ENCODE data around the gene CFAP20DC. TPM values are rescaled to one million over a fixed set of nuclear protein-coding genes. Genes with fewer than 3 reads are reported as not detected.

CFAP20DC gene
- total RNA-seq, 1 experiment from 2014 or later = 4.5 TPM

- Histone ChIP-seq H3K18ac (ENCODE audit: insufficient read length, low read depth, low read length) (no peak overlapping the region), H3K23me2 (ENCODE audit: insufficient read length, low read depth, low read length, poor library complexity, severe bottlenecking) (no peaks in the 10 kb centered on the region), H3K23ac (ENCODE audit: insufficient read length, low read depth, low read length) (no peak overlapping the region), H3T11ph (ENCODE audit: low read length) (no peak overlapping the region), H2AFZ (ENCODE audit: low read length) (no peak overlapping the region), H2BK120ac (ENCODE audit: low read depth, low read length, poor library complexity, severe bottlenecking) (no peak overlapping the region), H3K4me1 (ENCODE audit: insufficient read depth, low read length) (no peaks in the 10 kb centered on the region), H4K8ac (replicated peaks; ENCODE audit: insufficient read length, low read depth, low read length) (no peak overlapping the region), H3K79me2 (ENCODE audit: insufficient read depth, low read length) (no peaks in the 10 kb centered on the region), H2BK5ac (ENCODE audit: insufficient read length, low read length) (no peak overlapping the region), H3K4me2 (ENCODE audit: insufficient read depth, insufficient read length, low read length) (no peak overlapping the region), H3K9ac (ENCODE audit: extremely low read depth, insufficient read length, low read length) (no peak overlapping the region), H3K4ac (ENCODE audit: low read depth, low read length) (no peak overlapping the region), H3K27ac (ENCODE audit: insufficient read length, low read depth, low read length) (no peak overlapping the region), H2BK20ac (ENCODE audit: low read depth, low read length, poor library complexity, severe bottlenecking) (no peak overlapping the region), H4K91ac (ENCODE audit: insufficient read length, low read depth, low read length) (no peak overlapping the region), H3K79me1 (ENCODE audit: insufficient read depth, low read depth, low read length, poor library complexity, severe bottlenecking) (no peaks in the 10 kb centered on the region), H2BK15ac (ENCODE audit: low read depth, low read length) (no peak overlapping the region), H2BK12ac (ENCODE audit: insufficient read length, low read depth, low read length) (no peak overlapping the region), H4K20me1 (ENCODE audit: control insufficient read depth, insufficient read depth, insufficient read length) (no peaks in the 10 kb centered on the region), H4K5ac (ENCODE audit: insufficient read length, low read depth, low read length) (no peak overlapping the region), H2AK5ac (ENCODE audit: insufficient read length, low read length) (no peak overlapping the region), H3K56ac (ENCODE audit: insufficient read length, low read depth, low read length) (no peak overlapping the region), H3K9me3 (ENCODE audit: control insufficient read depth, low read depth, low read length) (no peaks in the 10 kb centered on the region), H3K27me3 (ENCODE audit: insufficient read depth, low read length) (no peaks in the 10 kb centered on the region), H3K14ac (ENCODE audit: insufficient read depth, low read length) (no peak overlapping the region)
- no peak for TF ChIP-seq CTCF (conservative IDR thresholded peaks at IDR 0.05)
- Mint-ChIP-seq H3K4me3 (no peak overlapping the region), H3K27ac (no peak overlapping the region), H3K4me1 (no peaks in the 10 kb centered on the region; a peak in 1 of 4 replicates), H3K9me3 (peaks cover 0 to 2% of the 10 kb centered on the region in 2 experiments; a peak in 2 of 5 replicates), H3K27me3 (ENCODE audit: low read depth) (no peaks in the 10 kb centered on the region), H3K36me3 (ENCODE audit: insufficient read depth in 1 of 3, low read depth in 3 of 3) (peaks cover 0 to 9% (median 5%) of the 10 kb centered on the region in 3 experiments; a peak in 3 of 7 replicates)
- no peak for DNase-seq
These were observed 277.4 kb downstream of the CFAP20DC start for GRCh38 chr3:58772462-58772861.
